Measurements from ENCODE around the gene MRPL34.
A peak's percentile ranks its signal among the peaks of the same experiment; 100 is the strongest.
"Not testable (repeated sequence)": the region's sequence is repeated elsewhere in the genome, so short reads cannot be mapped to it uniquely, and the experiment has no call there.

Gene MRPL34

GRCh38 chr19:17305517-17306284, at the start of gene MRPL34:
TSS of gene MRPL34 (plus strand) at chr19:17305872. CDS start at chr19:17305893, 21 bp downstream.
- DNase-seq: peak; percentile 97

DNA sequence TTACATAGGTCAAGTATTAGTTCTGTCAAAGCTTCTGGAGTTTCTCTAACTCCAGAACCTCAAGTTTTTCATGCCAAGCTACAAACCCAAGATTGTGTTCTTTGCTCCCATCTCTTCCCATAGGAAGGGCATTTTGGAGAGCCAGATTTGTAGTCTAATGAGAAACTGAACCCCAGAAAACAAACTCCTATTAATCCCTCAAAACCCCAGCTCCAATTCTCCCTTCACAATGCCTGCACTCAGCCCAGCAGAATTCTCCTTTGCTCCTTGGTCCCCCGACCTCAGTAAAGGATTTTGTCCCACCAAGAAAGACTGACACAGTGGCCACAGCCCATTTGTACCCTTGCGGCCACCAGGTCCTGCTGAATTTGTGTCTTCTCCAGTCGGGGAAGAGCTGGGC, 49.5 kb upstream of the MRPL34 start:
- DNase-seq: no peak

DNA sequence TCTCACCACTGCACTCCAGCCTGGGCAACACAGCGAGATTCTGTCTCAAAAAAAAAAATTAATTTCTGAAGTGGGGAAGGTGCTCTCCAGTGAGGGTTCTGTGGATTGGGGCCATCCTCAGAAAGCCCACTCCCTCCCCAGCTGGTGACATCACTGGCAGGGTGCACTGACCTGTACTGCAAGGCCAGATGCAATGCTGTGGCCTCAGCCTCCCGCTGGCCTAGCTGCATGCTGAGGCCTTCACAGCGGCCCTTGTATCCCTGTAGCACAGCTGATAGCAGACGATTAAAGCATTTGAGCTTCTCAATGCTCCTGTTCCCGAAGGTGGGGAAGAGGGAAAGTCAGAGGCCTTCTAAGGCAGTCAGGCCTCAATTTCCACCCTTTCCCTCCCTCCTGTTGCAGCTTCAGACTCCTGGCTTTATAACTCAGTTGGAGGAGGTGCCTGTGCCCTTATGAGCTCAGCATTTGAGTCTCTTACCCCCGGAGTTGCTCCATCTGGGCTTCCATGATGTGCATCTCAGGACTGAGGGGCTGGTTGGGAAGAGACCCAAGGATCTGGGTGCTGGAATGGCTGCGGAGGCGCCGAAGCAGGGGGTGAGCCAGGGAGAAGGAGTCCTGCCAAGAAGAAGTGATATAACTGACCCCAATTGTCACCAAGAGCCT, 46.4 kb upstream of the MRPL34 start:
- no peak for DNase-seq

DNA sequence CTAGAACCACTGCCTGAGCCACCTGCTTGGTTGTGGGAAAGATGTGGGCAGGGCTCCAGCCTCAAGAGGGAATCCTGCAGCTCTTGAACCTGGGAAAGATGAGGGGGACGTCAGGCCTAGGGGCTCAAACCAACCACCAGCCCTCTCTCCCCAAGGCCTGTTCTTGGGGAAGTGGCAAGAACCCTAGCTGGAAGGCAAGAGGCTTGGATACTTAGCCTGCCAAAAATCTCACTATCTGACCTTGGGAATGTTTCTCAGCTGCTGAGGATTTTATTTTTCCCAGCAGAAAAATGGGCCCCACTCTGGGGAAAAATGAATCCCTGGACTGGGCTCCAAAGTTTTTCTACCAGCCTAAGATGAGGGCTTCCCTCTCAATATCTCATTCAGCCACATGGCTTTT, 45.7 kb upstream of the MRPL34 start:
- DNase-seq: no peak

DNA sequence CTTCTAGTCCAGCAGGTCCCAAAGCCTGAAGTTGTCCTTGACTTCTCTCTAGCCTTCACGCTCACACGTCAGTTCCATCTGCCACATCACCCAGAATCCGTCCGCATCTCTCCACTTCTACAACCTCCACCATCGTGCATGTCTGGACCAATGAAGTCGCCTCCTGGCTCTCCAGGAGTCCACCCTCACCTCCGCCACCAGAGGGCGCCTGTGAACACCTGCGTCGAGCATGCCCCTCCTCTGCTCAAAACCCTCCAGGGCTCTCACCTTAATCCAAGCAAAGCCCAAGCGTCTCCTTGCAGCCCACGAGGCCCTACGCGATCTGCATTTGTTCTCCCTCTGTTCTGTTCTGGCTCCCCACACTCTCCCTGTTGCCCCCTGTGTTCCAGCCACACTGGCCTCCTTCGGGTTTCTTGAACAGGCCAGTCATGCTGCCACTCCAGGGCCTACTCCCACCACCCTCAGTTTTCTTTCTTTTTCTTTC, 44.8 kb upstream of the MRPL34 start:
- DNase-seq: peak; percentile 53

DNA sequence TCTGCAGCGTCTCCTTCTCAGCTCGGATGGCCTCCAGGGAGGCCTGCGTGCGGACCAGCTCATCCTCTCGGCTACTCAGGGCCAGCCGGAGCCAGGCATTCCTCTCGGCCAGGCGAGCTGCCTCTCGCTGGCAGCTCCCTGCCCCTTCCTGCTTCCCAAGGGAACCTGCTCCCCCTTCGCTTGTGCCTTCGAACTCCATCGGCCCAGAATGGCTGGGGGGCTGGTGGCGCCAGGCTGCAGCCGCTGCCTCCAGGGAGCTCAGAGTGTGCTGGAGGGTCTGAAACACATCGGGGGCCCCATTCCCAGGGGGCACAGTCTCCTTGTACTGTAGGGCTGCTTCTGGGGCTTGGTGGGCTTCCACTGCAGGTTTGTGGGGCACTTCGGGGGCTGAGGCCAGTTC, 43.1 kb upstream of the MRPL34 start:
- DNase-seq: no peak

GRCh38 chr19:17263712-17264640, 41.7 kb upstream of the MRPL34 start:
- no peak for DNase-seq

GRCh38 chr19:17264641-17264979, 41.1 kb upstream of the MRPL34 start, which contains the start of gene USHBP1:
TSS of gene USHBP1 (minus strand) at chr19:17264745. CDS start at chr19:17264299, 446 bp downstream.
- DNase-seq: peak; percentile 35

- no peak for DNase-seq
These were observed 39.6 kb upstream of the MRPL34 start for GRCh38 chr19:17266026-17266425.

DNA sequence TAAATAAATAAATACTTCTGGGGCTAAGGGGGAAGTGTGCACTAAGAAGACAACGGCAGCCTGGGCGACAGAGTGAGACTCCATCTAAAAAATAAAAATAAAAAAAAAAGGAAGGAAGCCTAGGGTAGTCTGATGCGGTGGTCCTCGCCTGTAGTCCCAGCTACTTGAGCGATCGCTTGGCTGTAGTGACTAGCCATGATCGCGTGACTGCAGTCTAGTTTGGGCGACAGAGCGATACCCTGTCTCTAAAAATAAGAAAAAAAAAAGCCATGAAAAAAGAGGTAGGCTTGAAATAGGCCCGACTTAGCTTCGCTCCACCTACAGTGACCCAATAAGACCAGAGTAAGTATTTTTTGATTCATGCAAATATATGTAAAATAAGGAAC, 39.1 kb upstream of the MRPL34 start:
- DNase-seq: no peak

DNA sequence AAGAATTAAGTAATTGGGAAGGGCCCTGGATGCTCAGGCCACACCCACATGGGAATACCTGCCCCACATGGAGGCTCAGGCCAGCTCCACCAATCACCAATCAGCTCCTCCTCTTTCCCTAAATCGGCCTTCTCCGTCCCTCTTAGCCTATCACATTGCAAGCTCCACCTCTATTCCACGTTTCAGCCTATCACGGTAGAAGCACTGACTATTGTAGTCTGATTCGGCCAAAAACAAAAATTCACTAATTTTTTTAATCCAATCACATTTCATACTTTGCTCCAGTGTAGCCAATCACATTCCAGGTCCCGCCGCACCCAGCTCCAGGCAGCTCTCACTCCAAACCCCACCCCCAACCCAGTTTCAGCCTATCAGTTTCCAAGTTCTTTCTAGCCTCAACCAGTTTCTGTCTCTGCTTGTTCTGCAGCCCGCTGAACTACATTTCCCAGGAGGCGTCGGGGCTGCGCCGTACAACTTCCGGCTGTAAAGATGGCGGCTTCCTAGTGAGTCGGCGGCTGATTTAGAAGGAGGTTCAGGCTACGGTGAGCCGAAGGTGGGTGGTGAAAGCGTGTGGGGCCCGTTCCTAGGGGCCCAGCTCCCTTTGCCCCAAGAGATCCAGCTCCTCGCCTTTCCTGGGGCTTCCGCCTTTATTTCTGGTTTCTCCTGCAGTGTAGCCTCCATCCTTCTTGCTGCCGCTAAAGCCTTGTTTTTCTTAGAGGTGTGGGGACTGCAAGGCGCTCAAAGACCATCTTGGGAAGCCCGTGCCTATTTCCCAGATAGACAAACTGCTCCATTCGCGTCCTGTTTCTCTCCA, 38.5 kb upstream of the MRPL34 start, which contains the start of gene BABAM1:
Gene BABAM1 (plus strand): TSS at position 469 of the 814 bp plus-strand sequence. CDS start 1,364 bp downstream, outside the sequence.
- DNase-seq: peak; percentile 99

DNA sequence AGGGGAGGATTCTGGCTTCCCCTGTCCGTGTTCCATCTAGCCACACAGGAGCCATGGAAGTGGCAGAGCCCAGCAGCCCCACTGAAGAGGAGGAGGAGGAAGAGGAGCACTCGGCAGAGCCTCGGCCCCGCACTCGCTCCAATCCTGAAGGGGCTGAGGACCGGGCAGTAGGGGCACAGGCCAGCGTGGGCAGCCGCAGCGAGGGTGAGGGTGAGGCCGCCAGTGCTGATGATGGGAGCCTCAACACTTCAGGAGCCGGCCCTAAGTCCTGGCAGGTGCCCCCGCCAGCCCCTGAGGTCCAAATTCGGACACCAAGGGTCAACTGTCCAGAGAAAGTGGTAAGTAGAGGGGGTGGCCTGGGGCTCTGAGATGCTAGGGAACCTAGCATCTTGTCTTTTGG, 36.9 kb upstream of the MRPL34 start:
- no peak for DNase-seq

GRCh38 chr19:17274892-17275291, 30.8 kb upstream of the MRPL34 start:
- not testable (repeated sequence) for DNase-seq

- no peak for DNase-seq
These were observed 30.1 kb upstream of the MRPL34 start for GRCh38 chr19:17275441-17276175.

- DNase-seq: no peak
These were observed 26.2 kb upstream of the MRPL34 start for GRCh38 chr19:17279436-17279835.

- no peak for DNase-seq
These were observed 24.0 kb upstream of the MRPL34 start, which contains the start of gene ANKLE1 for GRCh38 chr19:17281391-17282304. TSS of gene ANKLE1 (plus strand) at chr19:17281901. CDS start at chr19:17281921, 20 bp downstream.

- peak; percentile 84 for DNase-seq
These were observed 23.1 kb upstream of the MRPL34 start for GRCh38 chr19:17282488-17283125.

DNA sequence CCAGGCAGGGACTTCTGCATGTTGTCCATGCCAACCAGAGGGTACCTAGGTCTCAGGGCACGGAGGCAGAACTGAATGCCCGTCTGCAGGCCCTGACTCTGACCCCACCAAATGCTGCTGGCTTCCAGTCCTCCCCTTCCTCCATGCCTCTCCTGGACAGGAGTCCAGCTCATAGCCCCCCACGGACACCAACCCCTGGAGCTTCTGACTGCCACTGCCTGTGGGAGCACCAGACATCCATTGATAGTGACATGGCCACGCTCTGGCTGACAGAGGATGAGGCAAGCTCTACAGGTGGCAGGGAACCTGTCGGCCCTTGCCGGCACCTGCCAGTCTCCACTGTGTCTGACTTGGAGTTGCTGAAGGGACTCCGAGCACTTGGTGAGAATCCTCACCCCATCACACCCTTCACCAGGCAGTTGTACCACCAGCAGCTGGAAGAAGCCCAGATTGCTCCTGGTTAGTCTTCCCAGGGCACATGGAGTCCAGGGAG, 22.1 kb upstream of the MRPL34 start:
- no peak for DNase-seq

DNA sequence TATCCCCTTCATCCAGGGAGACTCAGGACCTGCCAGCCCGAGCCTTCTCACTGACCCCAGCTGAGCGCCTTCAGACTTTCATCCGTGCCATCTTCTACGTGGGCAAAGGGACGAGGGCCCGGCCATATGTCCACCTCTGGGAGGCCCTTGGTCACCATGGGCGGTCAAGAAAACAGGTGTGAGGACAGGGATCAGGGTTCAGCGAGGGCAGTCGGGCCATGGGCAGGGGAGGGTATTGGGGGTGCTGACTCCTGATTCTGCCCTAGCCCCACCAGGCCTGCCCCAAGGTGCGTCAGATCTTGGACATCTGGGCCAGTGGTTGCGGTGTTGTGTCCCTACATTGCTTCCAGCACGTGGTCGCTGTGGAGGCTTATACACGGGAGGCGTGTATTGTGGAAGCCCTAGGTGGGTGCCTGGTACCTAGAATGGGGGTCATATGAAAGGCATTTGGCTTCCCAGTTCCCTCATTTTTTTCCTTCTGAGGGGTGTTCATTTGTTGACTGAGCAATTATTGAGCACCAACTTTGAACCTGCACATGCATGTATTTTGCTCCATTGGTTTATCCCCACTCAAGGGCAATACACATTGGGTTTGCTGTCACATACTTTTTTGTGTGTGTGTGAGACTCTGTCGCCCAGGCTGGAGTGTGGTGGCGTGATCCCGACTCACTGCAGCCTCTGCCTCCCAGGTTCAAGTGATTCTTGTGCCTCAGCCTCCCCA, 20.1 kb upstream of the MRPL34 start:
- no peak for DNase-seq

Data from left hindlimb (tissue), 1 donor.